WERI-Rb-1 (cell line): ENCODE measurements around the gene NUTM1.
"Not testable (repeated sequence)": the region's sequence is repeated elsewhere in the genome, so short reads cannot be mapped to it uniquely, and the experiment has no call there.

ENCODE experiments used
- DNase-seq: peaks from one replicate; pipeline ENCODE4 v3.0.0-alpha.2; 2020
- H3K27ac ChIP-seq: fragments of 250-450 bp; sonication (Bioruptor Pico); 2 replicates; pipeline ENCODE4 v1.5.1; 2020; ENCODE audit warnings: mild to moderate bottlenecking, moderate library complexity
- H3K27me3 ChIP-seq: fragments of 250-450 bp; sonication (Bioruptor Pico); 2 replicates; pipeline ENCODE4 v1.5.1; 2021; ENCODE audit warnings: mild to moderate bottlenecking, low read depth, moderate library complexity; ENCODE audit not compliant: insufficient read depth, severe bottlenecking
- H3K36me3 ChIP-seq: fragments of 250-450 bp; sonication (Bioruptor Pico); 2 replicates; pipeline ENCODE4 v1.5.1; 2020; ENCODE audit warnings: mild to moderate bottlenecking, moderate library complexity
- H3K4me3 ChIP-seq: 2 replicates; pipeline ENCODE4 v1.5.1; 2011; ENCODE audit warnings: low read depth, mild to moderate bottlenecking, control low read depth, low read length
- H3K9me3 ChIP-seq: fragments of 250-450 bp; sonication (Bioruptor Pico); 2 replicates; pipeline ENCODE4 v1.5.1; 2021; ENCODE audit warnings: mild to moderate bottlenecking, moderate library complexity; ENCODE audit not compliant: severe bottlenecking
- TF ChIP-seq, protein P1 (sequence below): IDR thresholded peaks from 2 replicates; pipeline ENCODE4 v1.5.1; 2011; ENCODE audit warnings: low read depth, mild to moderate bottlenecking, control low read depth, inconsistent platforms, low read length

The NUTM1 gene

DNA sequence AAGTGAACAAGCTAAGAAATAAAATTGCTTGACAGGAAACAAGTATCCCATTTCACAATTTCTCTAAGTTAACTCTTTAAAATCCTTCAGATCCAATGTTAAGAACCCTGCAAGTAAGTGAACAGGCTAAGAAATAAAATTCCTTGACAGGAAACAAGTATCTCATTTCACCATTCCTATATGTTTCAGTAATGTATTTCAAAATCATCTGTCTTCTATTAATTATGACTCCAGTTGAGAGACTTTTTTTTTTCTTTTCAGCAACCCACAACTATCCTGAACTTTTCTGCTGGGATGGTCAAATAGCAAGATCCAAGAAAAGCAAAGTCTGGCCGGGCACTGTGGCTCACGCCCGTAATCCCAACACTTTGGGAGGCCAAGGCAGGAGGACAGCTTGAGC, 3.2 kb upstream of the NUTM1 start:
- DNase-seq, result no peak
- Histone ChIP-seq H3K9me3 (no peaks in the 10 kb centered on the region), H3K4me3 (no peak overlapping the region), H3K36me3 (peaks cover 16% of the 10 kb centered on the region), H3K27ac (no peak overlapping the region), H3K27me3 (no peaks in the 10 kb centered on the region)
- TF ChIP-seq, protein P1, sequence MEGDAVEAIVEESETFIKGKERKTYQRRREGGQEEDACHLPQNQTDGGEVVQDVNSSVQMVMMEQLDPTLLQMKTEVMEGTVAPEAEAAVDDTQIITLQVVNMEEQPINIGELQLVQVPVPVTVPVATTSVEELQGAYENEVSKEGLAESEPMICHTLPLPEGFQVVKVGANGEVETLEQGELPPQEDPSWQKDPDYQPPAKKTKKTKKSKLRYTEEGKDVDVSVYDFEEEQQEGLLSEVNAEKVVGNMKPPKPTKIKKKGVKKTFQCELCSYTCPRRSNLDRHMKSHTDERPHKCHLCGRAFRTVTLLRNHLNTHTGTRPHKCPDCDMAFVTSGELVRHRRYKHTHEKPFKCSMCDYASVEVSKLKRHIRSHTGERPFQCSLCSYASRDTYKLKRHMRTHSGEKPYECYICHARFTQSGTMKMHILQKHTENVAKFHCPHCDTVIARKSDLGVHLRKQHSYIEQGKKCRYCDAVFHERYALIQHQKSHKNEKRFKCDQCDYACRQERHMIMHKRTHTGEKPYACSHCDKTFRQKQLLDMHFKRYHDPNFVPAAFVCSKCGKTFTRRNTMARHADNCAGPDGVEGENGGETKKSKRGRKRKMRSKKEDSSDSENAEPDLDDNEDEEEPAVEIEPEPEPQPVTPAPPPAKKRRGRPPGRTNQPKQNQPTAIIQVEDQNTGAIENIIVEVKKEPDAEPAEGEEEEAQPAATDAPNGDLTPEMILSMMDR, result no peak

DNA sequence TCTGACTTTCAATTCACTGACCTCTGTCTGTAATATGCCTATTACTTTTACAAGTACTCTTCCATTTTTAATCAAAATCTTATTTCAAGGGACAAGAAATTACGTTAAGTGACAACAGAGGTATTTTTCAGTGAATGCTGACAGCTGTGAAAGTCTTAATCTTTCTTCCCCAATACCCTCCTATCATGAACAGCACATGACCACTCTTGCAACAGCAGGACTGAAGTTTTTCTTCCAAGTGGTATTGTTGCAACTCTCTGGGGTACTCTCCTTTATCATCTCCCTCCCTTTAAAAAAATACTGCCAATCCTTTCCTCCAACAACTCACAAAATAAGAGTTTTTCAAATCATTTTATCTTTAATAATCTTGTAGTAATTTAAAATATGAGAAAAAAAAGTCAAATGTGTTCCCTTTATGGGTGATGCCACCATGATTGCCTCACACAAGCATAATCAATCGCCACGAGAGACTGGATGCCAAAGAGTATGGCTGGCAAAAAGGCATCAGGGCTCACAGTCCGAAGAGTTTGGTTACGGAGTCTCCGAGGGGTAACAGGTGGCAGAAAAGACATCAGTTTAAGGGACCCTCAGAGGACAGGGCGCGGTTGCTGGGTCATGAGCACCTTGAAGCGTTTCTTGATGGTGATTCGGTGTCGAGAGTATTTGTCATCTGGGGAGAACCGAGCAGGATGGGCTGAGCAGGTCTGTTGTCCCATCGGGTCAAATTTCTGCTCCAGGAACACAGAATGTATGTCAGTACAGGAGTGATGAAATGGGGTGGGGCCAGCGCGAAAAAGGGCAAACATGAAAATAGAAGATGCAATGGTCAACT, 1.5 kb upstream of the NUTM1 start:
- no peaks in the 10 kb centered on the region for H3K27me3 ChIP-seq
- H3K36me3 ChIP-seq, result peaks cover 16% of the 10 kb centered on the region
- H3K4me3 ChIP-seq, result no peak overlapping the region
- no peak for DNase-seq
- H3K27ac ChIP-seq, result no peak overlapping the region
- TF ChIP-seq, protein P1, result no peak
- no peaks in the 10 kb centered on the region for H3K9me3 ChIP-seq

DNA sequence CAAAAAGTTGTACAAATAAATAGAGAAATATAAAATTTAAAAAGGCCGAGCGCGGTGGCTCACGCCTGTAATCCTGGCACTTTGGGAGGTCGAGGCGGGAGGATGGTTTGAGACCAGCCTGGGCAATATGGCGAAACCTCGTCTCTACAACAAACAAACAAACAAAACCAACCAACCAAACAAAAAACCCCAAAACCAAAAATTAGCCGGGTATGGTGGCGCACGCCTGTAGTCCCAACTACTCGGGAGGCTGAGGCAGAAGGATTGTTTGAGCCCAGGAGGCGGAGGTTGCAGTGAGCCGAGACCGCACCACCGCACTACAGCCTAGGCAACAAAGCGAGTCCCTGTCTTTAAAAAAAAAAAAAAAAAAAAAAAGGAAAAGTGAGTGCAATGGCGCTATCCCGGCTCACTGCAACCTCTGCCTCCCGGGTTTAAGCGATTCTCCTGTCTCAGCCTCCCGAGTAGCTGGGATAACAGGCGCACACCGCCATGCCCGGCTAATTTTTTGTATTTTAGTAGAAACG, 840 bp upstream of the NUTM1 start:
- peaks cover 16% of the 10 kb centered on the region for H3K36me3 ChIP-seq
- H3K27me3 ChIP-seq, H3K9me3 ChIP-seq, DNase-seq: not testable (repeated sequence)
- H3K27ac ChIP-seq, result peak overlapping the region; percentile 84
- H3K4me3 ChIP-seq, result peak overlapping the region; percentile 76

DNA sequence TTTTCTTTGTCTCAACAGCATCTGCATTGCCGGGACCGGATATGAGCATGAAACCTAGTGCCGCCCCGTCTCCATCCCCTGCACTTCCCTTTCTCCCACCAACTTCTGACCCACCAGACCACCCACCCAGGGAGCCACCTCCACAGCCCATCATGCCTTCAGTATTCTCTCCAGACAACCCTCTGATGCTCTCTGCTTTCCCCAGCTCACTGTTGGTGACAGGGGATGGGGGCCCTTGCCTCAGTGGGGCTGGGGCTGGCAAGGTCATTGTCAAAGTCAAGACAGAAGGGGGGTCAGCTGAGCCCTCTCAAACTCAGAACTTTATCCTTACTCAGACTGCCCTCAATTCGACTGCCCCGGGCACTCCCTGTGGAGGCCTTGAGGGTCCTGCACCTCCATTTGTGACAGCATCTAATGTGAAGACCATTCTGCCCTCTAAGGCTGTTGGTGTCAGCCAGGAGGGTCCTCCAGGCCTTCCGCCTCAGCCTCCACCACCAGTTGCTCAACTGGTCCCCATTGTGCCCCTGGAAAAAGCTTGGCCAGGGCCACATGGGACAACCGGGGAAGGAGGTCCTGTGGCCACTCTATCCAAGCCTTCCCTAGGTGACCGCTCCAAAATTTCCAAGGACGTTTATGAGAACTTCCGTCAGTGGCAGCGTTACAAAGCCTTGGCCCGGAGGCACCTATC, 5.0 kb downstream of the NUTM1 start:
- no peak for DNase-seq
- Histone ChIP-seq H3K27me3 (no peaks in the 10 kb centered on the region), H3K27ac (no peak overlapping the region), H3K4me3 (no peak overlapping the region), H3K9me3 (no peaks in the 10 kb centered on the region), H3K36me3 (no peaks in the 10 kb centered on the region)
- TF ChIP-seq, protein P1, result no peak

DNA sequence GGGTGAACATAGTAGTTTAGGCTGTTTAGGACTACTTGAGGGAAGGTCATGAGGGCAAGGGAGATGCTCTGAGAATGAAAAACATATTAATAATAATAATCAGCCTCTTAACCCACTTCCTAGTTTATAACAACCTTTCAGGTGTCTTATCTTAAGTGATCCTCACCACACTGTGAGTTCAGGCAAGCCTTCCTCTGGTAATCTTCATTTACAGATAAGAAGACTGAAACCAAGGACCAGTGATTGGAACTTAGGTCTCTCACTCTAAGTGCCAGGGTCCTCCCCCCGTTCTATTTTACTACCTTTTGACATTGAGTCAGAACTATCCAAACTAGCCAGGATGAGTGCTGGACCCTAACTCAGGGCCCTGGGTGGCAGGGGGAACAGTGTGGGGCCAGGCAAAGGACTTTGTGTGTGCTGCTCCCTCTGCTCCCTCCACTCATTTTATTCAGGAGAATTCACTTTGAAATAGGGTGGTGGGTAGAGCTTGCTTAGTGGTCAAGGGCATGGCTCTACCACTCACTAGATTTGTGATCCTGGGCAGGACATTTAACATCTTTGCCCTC, 5.7 kb downstream of the NUTM1 start:
- H3K27ac ChIP-seq, result no peak overlapping the region
- TF ChIP-seq, protein P1, result no peak
- DNase-seq, result no peak
- H3K4me3 ChIP-seq, result no peak overlapping the region
- no peaks in the 10 kb centered on the region for H3K36me3 ChIP-seq
- H3K9me3 ChIP-seq, result no peaks in the 10 kb centered on the region
- no peaks in the 10 kb centered on the region for H3K27me3 ChIP-seq

DNA sequence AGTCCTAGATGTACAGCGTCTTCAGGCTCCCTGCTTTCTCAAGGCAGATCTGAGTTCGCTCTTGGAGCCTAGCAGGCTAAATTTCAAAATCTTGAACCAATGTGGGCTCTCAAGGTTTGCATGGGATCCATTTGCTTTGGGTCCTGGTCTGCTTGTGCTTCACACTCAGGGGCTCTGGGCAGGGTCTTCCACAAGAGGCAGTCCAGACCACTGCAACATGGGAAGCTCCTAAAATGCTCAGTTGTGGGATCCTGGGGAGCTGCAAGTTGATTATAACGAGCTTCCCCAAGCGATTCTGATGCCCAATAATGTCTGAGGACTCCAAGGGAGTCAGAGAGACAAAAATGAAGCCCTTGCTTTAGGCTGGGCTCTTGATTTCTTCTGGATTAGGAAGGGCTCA, 6.7 kb downstream of the NUTM1 start:
- Histone ChIP-seq H3K27me3 (no peaks in the 10 kb centered on the region), H3K36me3 (no peaks in the 10 kb centered on the region), H3K27ac (no peak overlapping the region), H3K4me3 (no peak overlapping the region), H3K9me3 (no peaks in the 10 kb centered on the region)
- TF ChIP-seq, protein P1, result no peak
- DNase-seq, result no peak

DNA sequence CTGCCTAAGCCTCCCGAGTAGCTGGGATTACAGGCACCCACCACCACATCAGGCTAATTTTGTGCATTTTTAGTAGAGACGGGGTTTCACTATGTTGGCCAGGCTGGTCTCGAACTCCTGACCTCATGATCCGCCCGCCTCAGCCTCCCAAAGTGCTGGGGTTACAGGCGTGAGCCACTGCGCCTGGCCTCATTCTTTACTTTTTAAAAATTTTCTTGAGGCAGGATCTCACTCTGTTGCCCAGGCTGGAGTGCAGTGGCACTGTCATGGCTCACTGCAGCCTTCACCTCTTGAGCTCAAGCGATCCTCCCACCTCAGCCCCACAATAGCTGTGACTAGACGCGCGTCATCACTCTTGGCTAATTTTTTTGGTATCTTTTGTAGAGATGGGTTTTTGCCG, 9.9 kb downstream of the NUTM1 start:
- H3K9me3 ChIP-seq, H3K4me3 ChIP-seq, H3K36me3 ChIP-seq, H3K27me3 ChIP-seq, DNase-seq, H3K27ac ChIP-seq: not testable (repeated sequence)
